H7 (cell line): ENCODE measurements around the gene ZFYVE28. TPM values are rescaled to one million over a fixed set of nuclear protein-coding genes. Genes with fewer than 3 reads are reported as not detected.

ENCODE experiments used
- DNase-seq: peaks from one replicate; pipeline ENCODE4 v3.0.0; 2012
- H3K27me3 ChIP-seq: 2 replicates; pipeline ENCODE4 v1.6.0; 2011; ENCODE audit warnings: mild to moderate bottlenecking, low read length; ENCODE audit not compliant: control insufficient read depth, insufficient read depth
- H3K36me3 ChIP-seq: replicated peaks from 2 replicates; pipeline ENCODE4 v1.5.1; 2011; ENCODE audit warnings: low read length; ENCODE audit not compliant: control insufficient read depth, insufficient read depth
- H3K4me3 ChIP-seq: 2 replicates; pipeline ENCODE4 v1.5.1; 2011; ENCODE audit warnings: low read depth, mild to moderate bottlenecking, control low read depth, low read length, moderate library complexity; ENCODE audit not compliant: insufficient read depth
- total RNA-seq: library from RNA; depleted of rRNA; stranded (reverse); fragments of >200 nt; shearing (Covaris generic); gene quantifications from 2 replicates; pipeline ENCODE4 v1.2.3, GENCODE V29; 2014

ZFYVE28 gene
- total RNA-seq, 1 experiment from 2014 or later, result 2.1 TPM

GRCh38 chr4:2426069-2426397 lies 7.6 kb upstream of the ZFYVE28 start:
- no peak overlapping the region for H3K4me3 ChIP-seq
- H3K27me3 ChIP-seq, result peaks cover 3% of the 10 kb centered on the region; the same call in 1 of the 2 replicates
- H3K36me3 ChIP-seq, result no peaks in the 10 kb centered on the region
- DNase-seq, result no peak

- no peak for DNase-seq
- H3K27me3 ChIP-seq, result peaks cover 8% of the 10 kb centered on the region
- no peak overlapping the region for H3K4me3 ChIP-seq
- no peaks in the 10 kb centered on the region for H3K36me3 ChIP-seq
Measured at GRCh38 chr4:2425386-2426068, 7.1 kb upstream of the ZFYVE28 start.

GRCh38 chr4:2424581-2424980 lies 6.1 kb upstream of the ZFYVE28 start:
- DNase-seq, result no peak
- H3K4me3 ChIP-seq, result no peak overlapping the region
- H3K36me3 ChIP-seq, result no peaks in the 10 kb centered on the region
- peaks cover 17% of the 10 kb centered on the region for H3K27me3 ChIP-seq

GRCh38 chr4:2423695-2424094 lies 5.2 kb upstream of the ZFYVE28 start:
- no peaks in the 10 kb centered on the region for H3K36me3 ChIP-seq
- H3K27me3 ChIP-seq, result peaks cover 26% of the 10 kb centered on the region
- peak; percentile 68 for DNase-seq
- H3K4me3 ChIP-seq, result no peak overlapping the region

- Histone ChIP-seq H3K36me3 (no peaks in the 10 kb centered on the region), H3K27me3 (peaks cover 27% of the 10 kb centered on the region)
- no peak for DNase-seq
Measured at GRCh38 chr4:2423066-2423465, 4.6 kb upstream of the ZFYVE28 start.

GRCh38 chr4:2421928-2422327 lies 3.5 kb upstream of the ZFYVE28 start:
- Histone ChIP-seq H3K4me3 (no peak overlapping the region), H3K36me3 (no peaks in the 10 kb centered on the region), H3K27me3 (peaks cover 37% of the 10 kb centered on the region)
- no peak for DNase-seq

More at GRCh38 chr4:2423066-2423465, 4.6 kb upstream of the ZFYVE28 start:
- no peak overlapping the region for H3K4me3 ChIP-seq

- DNase-seq, result no peak
- Histone ChIP-seq H3K27me3 (peaks cover 56% of the 10 kb centered on the region), H3K4me3 (no peak overlapping the region), H3K36me3 (no peaks in the 10 kb centered on the region)
Measured at GRCh38 chr4:2419814-2420213, 1.4 kb upstream of the ZFYVE28 start.

GRCh38 chr4:2418650-2419571 lies 466 bp upstream of the ZFYVE28 start, which contains the start of gene CFAP99:
Gene CFAP99 (plus strand): TSS chr4:2418955.
- H3K27me3 ChIP-seq, result peaks cover 56% of the 10 kb centered on the region
- no peaks in the 10 kb centered on the region for H3K36me3 ChIP-seq
- H3K4me3 ChIP-seq, result peak within 1 kb of the TSS; percentile 58
- peak; percentile 99 for DNase-seq

- Histone ChIP-seq H3K4me3 (peak overlapping the region; percentile 58), H3K27me3 (peaks cover 56% of the 10 kb centered on the region), H3K36me3 (no peaks in the 10 kb centered on the region)
- peak; percentile 84 for DNase-seq
Measured at GRCh38 chr4:2417226-2417764, 1.1 kb downstream of the ZFYVE28 start.

- peak overlapping the region; percentile 50 for H3K4me3 ChIP-seq
- H3K36me3 ChIP-seq, result no peaks in the 10 kb centered on the region
- peaks cover 55% of the 10 kb centered on the region for H3K27me3 ChIP-seq
- DNase-seq, result peak; percentile 86
Measured at GRCh38 chr4:2416564-2417225, 1.8 kb downstream of the ZFYVE28 start.

GRCh38 chr4:2415881-2416563 lies 2.4 kb downstream of the ZFYVE28 start:
- H3K27me3 ChIP-seq, result peaks cover 53% of the 10 kb centered on the region
- peak overlapping the region; percentile 50; the same call in 1 of the 2 replicates for H3K4me3 ChIP-seq
- no peaks in the 10 kb centered on the region for H3K36me3 ChIP-seq
- no peak for DNase-seq

GRCh38 chr4:2415213-2415612 lies 3.2 kb downstream of the ZFYVE28 start:
- no peak for DNase-seq
- Histone ChIP-seq H3K4me3 (no peak overlapping the region), H3K36me3 (no peaks in the 10 kb centered on the region), H3K27me3 (peaks cover 45% of the 10 kb centered on the region)

GRCh38 chr4:2413821-2414610 lies 4.4 kb downstream of the ZFYVE28 start:
- no peak for DNase-seq
- Histone ChIP-seq H3K27me3 (peaks cover 33% of the 10 kb centered on the region), H3K4me3 (no peak overlapping the region), H3K36me3 (no peaks in the 10 kb centered on the region)
